ENCODE results near the gene GARRE1. TPM values are rescaled to one million over a fixed set of nuclear protein-coding genes. Genes with fewer than 3 reads are reported as not detected.

The GARRE1 gene
- total RNA-seq, 1 donor from 2014 or later = 27.7 TPM

DNA sequence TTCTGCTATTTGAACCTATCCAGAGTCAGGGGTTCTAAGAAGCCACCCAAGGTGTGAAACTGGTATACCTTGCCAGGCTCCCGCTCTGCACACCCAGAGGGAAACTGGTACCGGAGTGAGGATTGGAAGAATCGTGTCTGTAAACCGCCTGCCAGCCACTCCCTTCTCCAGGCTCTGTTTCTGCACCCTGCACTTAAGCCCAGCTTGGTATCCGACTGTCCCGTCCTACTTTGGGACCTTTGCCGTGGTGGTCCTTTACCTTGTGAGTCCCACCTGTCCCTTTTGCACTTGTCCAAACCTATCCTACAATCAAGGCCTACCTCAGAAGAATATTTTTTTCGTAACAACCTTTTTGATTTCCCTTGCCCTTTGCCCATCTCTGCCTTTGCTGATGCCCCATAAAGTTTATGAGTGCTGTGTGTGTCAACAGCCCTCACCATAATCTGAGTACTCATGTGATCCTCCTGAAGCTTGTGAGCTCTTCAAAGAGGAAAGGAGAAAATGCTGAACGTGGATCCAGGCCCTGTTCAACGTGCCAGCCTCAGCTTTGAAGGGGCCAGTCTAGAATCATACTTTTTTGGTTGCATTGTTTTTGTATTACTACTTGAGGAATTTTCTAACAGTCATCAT, 44.7 kb downstream of the GARRE1 start:
- no peak for DNase-seq (ENCODE audit: low spot score)

DNA sequence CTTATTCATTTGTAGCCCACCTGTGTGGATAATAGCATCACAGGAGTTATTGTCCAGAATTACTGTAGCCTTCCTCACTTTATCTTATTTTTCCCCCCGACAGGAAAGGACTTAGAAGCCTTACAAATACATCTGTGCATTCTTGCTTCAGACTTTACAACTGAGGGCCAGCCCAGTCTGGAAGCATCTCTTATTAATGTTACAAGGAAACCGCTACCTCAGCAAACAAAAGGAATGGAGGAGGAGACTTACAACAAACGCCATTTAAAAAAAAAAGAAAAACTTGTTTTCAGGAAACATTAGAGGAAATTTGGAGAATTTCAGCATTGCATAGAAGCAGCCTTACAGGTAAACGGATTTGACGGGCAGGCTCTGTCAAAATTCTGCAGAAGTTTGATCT, 45.2 kb downstream of the GARRE1 start:
- DNase-seq (ENCODE audit: low spot score) = no peak

DNA sequence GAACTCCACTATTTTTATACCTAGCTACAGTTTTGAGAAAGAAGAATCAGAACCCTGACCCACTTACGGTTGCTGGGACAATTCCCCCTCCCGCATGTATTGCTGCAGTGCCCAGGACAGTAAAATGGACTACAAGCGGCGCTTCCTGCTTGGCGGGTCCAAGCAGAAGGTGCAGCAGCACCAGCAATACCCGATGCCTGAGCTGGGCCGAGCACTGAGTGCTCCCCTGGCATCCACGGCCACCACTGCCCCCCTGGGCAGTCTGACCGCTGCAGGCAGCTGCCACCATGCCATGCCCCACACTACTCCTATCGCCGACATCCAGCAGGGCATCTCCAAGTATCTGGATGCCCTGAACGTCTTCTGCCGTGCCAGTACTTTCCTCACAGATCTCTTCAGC, 46.0 kb downstream of the GARRE1 start:
- no peak for DNase-seq (ENCODE audit: low spot score)

DNA sequence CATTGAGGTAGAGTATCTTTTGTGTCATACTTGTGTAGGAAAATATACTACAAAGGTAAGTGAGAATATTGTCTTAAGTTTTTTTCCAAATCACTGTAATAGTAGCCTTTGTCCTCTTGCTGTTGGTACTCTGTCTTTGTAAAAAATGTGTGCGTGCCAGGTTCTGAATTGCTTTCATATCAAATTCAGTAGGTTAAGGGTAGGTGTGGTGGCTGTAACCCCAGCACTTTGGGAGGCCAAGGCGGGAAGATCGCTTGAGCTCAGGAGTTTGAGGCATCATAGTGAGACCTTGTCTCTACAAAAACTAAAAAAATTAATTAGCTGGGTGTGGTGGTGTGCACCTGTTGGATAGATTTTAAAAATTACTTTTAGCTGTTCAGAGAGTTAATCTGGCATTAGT, 46.6 kb downstream of the GARRE1 start:
- no peak for DNase-seq (ENCODE audit: low spot score)

Other genes starting within 250 kb of the GARRE1 start
- 91.3 TPM for gene LSM14A, start 82.0 kb upstream of the GARRE1 start, total RNA-seq
- 406 TPM for gene GPI, start 110.6 kb downstream of the GARRE1 start, total RNA-seq
- 5.7 TPM for gene PDCD2L, start 149.8 kb downstream of the GARRE1 start, total RNA-seq
- 55.4 TPM for gene UBA2, start 173.8 kb downstream of the GARRE1 start, total RNA-seq
- 24.0 TPM for gene WTIP, start 227.2 kb downstream of the GARRE1 start, total RNA-seq

Measured in mucosa of gallbladder (tissue), 1 donor.